GM21737 (cell line): Measurements from ENCODE around the gene PRELP.
"Not testable (repeated sequence)": the region's sequence is repeated elsewhere in the genome, so short reads cannot be mapped to it uniquely, and the experiment has no call there.

Source experiments
- ATAC-seq: cut with Tn5 transposase; IDR thresholded peaks from one replicate; pipeline ENCODE4 v1.9.1; 2021; ENCODE audit warnings: mild to moderate bottlenecking, moderate library complexity; ENCODE audit not compliant: unreplicated experiment

Gene PRELP

DNA sequence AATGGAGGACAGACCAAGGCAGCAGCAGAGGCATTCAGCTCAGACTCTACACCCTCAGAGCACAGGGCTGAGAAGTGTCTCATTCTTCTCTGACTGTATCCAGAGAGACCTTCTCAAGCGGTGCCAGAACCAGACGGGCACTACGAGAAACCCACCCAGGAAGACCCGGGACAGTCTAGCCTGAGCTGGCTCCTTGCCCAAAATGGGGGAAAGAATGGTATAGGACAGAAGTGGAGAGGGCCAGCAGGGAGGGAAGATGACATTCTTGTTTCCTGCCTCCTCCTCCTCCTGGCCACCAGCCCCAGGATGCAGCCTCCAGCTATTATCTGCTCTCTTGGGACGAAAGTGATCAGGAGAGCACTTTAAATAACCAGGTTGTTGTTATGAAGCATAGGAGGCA, 22.6 kb upstream of the PRELP start:
- ATAC-seq, result no peak

DNA sequence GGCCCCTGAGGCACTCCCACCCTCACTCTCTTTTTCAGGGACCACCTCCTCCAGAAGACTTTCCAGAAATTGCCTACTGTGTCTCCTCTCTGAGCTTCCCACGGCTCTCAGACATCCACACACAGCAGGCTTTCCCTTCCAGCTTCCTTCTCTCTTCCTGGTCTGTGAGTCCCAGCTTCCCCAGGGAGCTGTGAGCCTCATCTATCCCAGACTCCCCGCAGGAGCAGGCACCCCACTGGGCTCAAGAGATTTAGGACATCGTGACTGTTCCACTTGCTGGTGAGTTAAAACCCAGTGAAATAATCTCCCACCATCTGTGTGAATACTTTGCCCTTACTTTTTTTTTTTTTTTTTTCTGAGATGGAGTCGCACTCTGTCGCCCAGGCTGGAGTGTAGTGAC, 22.0 kb upstream of the PRELP start:
- no peak for ATAC-seq

DNA sequence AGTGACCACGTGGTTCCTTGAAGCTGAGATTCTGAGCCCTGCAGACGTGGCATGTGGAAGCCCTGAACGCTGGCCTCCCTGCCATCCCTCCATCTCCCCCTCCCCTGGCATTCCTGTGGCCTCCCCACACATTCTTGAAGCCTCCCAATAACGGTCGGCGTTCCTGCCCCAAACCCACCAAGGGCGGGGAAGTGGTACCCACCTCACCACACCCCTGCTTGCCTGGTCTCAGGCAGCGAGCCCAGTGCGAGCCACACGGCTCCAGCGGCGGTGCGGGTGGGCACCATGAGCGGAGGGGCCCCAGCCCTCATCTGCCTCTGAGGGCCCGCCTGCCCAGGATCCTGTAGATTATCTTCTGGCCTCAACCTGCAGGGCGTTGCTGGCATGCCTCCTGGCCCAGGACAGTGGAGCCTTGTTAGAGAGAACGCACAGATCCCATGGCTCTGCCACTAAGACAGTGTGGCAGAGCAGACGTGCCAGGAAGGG, 20.6 kb upstream of the PRELP start:
- no peak for ATAC-seq

DNA sequence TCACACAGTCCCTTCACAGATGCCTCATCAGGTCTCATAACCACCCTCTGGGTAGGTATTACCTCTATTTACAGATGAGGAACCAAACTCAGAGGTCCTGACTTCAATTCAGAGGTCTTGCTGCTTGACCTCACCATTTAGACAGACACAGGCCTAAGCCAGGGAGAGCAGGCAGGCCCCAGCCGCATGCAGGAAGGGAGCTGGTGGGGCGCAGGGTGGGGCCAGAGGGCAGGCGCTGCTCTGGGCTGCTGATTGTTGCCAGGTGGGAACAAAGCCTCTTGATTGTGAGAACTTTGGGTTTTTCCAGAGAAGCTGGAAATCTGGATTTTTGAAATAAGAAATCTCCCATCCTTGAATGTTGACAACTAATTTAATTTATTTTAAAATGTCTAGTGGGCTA, 19.9 kb upstream of the PRELP start:
- ATAC-seq, result no peak

DNA sequence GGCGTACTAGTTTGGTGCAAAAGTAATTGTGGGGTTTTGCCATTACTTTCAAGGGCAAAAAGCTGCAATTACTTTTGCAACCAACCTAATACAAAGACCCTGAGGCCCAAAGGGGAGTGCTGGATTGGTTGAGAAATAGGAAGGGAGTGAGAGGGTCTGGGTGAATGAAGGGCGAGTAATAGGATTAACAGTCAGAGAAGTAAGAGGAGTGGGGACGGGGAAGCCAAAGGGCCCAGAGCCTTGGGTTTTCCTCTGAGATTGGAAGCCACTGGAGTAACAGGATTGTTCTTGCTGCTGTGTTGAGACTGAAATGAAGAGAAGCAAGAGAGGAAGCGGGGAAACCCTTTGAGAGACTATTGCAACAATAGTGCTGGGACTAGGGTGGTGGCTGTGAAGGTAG, 19.0 kb upstream of the PRELP start:
- no peak for ATAC-seq

DNA sequence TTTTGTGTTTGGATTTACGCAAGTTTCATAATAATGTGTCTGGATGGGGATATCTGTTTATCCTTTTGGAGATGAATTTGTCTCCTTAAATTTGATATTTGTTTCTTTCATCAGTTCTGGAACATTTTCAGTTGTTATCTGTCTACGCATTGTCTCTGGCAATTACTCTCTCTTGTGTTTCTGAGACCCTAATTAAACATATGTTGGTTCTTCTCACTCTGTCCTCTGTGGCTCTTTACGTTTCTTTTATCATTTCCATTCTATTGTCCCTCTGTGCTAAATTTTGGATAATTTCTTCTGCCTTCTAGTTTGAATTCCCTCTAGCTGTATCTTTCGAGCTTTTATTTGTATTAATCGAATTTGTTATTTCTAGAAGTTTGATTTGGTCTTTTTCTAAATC, 17.5 kb upstream of the PRELP start:
- no peak for ATAC-seq

DNA sequence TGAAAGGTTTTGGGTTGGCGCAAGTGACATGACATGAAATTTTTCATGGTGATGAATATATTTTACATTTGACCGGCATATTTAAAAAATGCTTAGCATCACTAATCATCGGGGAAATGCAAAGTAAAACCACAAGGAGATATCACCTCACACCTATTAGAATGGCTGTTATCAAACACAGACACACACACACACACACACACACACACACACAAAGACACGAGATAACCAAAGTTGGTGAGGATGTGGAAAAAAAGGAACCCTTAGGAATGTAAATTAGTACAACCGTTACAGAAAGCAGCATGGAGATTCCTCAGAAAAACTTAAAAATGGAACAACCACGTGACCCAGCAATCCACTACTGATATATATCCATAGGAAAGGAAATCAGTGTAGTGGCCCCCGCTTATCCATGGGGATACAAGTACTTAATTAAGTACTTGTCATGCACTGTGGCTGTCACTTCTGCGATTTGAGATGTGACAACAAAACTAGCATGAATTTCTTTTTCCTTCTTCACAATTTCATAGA, 15.9 kb upstream of the PRELP start:
- ATAC-seq, result no peak

DNA sequence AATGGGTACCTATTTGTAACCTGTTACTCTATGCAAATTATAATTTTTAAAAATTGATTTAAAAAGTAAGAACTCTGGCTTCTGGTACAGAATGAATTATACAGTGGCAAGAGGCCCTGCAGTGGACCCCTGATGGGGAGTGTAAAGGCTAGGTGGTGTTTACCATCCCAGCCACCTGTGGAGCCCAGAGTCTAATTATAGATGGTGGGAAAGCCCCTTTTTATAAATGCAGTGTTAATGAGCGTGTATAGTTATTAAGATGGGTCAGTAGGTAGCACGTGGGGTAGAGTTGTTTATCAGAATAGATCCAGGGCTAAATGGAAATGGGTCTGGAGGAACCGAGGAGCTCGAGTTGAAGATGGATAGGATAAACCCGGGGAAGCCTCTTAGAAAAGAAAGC, 13.9 kb upstream of the PRELP start:
- no peak for ATAC-seq

DNA sequence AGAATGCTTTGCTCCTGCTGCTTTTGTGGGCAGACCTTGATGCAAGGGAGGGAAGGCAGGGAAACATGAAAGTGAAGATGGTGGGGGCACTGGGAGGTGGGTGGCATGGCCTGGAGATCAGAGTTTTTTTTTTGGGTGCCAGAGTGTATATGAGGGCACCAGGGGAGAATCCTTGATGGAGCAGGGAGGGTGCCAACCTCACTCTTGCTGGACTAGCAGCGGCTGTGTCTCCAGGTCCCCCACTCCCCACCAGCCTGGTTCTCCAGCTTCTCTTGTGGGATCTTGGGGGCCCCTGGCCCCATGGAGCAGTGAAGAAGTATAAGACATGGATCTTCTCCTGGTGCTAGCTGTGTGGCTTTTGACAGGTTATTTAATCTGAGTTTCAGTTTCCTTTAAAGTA, 13.5 kb upstream of the PRELP start:
- ATAC-seq, result no peak

DNA sequence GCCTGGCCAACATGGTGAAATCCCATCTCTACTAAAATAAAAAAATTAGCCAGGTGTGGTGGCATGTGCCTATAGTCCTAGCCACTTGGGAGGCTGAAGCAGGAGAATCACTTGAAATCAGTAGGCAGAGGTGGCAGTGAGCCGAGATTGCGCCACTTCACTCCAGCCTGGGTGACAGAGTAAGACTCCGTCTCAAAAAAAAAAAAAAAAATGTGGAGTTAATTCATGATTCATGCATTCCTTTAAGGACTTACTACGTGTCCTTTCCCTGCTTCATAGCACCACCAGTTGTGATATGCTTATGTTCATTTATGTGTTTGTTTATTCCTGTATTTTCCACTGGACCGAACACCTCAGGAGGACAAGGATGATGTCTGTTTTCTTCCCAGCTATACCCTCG, 12.7 kb upstream of the PRELP start:
- no peak for ATAC-seq

DNA sequence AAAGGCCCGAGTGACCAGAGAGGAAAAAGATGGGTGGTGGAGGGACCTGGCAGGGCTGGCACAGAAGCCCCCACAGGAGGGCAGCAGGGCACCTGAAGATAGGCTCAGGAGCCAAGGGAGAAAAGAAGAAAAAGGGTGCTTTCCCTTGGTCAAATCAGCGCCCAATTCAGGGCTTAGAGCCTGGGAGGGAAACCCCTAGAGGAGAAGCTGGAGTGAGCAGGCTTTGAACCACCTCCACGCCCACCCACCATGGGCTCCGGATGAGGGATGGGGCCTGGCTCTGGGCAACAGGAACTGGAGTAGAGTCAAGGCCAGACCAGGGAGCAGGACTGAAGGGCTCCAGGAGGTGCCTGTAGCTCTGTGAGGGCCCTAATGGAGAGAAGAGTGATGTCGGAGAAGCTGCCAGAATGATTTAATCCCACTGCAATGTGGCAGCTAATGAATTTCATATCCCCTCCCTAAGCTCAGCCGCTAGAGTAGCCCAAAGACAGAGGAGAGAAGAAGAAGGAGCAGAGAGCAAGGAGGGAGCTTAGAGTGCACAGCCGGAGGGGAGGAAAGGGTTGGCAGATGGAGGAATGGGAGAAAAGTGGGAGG, 12.0 kb upstream of the PRELP start:
- ATAC-seq, result no peak

DNA sequence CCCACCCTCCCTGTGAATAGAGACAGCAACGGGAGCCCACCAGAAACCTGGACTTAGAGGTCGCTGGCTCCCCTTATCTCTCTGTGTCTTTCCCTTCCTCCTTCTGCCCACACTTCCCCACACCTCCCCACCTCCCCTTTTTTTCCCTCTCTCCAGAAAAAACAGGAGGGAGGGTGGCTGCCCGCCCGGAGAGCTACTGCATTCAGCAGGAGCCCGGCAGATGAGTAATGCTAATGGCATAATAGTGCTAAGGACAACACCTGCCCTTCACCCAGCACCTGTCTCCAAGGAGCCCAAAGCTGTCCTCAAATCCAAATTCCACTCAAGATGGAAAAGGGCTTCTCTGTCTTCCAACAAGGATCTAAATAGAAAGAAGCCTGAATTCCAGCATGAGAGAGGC, 11.4 kb upstream of the PRELP start:
- ATAC-seq, result no peak

DNA sequence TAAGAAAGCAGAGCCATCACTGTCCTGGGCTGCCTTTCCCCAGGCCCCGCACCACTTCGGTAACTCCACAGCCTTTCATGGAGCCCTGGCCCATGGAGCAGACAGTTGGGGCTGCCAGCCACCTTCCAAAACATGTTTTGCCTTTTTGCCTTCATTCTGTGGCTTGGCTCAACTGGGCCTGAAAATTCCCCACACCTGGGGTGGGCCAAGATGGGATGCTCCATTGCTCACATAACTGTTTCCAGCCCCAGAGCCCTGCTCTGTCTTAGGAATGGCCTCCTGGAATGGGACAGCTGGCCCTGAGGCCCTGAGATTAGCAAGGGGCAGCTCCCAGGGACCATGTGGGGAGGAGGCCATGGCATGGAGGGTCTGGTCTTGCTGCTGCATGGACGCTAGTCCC, 10.9 kb upstream of the PRELP start:
- no peak for ATAC-seq

DNA sequence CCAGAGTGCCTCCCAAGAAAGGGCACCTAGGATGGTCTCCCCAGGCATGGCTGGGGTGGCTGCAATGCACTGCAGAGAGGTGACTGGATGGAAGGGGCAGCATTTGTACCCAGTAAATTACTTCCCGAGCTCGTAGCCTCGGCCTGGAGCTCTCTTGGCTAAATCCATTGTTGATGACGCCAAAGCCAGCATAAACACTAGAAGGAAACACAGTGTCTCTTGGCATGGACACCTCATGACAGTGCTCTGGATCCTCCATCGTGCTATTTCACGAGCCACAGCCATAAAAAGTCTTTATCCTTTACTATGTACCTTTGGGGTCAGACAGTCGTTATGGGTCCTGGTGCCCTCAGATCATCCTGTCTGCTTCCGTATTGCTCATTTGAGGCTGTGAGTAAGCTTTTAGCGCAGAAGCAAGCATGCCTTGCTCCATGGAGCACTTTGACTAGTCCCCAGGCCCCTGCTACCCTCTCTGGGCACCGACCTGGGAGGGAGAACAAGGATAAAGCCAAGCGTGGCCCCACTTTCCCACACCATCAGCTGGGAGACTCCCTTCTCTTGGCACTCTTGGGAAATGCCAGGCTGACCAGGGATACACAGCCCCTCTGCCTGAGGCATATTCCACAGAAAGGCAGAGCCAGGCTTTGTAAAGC, 10.3 kb upstream of the PRELP start:
- no peak for ATAC-seq

DNA sequence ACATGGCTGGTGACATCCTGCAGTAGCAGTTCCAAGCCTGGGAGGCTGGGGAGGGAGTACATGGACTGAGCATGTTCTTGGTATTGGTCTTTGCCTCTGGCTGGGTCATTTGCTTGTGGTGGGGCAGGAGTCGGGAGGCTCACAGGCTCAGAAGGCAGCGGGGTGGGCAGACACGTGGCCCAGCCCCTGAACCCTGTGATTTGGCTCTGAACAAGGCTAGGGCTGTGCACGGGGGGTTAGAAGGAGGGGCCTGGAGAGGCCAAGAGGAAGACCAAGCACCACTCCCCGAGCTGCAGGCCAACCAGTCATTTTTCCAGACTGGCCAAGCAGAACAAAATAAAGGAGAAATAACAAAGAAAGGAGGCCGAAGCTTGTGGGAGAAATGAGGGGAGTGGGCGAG, 9.7 kb upstream of the PRELP start:
- ATAC-seq, result no peak

DNA sequence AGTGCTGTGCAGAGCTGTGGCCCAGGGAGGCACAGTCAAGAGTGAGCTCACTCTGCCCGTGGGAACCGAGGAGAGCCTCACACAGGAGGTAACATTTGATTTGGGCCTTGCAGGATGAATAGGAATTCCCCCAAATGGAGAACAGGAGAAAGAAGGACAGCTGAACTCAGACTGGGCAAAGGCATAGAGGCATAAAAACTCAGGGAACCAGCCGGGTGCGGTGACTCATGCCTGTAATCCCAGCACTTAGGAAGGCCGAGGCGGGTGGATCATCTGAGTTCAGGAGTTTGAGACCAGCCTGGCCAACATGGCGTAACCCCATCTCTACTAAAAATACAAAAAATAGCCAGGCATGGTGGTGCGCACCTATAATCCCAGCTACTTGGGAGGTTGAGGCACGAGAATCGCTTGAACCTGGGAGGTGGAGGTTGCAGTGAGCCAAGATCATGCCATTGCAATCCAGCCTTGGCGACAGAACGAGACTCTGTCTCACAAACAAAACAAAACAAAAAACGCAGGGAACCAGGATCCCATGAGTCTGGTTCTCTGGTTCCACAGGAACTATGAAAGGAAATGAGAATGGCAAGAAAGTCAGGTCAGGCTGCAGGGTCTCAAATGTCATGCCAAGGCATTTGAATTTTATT, 8.6 kb upstream of the PRELP start:
- ATAC-seq, result not testable (repeated sequence)

DNA sequence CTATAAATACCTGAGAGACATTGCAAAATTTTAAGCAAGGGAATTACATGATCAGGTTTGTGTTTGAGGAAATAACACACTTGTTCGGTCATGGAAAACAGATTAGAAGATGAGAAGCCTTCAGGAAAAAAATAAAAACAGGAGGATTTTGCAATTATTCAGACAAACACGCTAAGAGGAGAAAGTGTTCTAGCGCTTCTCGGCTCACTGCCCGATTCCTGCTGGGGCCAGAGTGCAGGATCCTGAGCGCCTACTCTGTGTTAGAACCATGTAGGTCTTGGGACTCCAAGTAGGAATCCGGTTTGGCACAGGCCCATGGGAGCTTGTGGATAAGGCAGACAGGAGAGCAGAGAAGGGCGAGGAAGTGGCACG, 8.1 kb upstream of the PRELP start:
- no peak for ATAC-seq

DNA sequence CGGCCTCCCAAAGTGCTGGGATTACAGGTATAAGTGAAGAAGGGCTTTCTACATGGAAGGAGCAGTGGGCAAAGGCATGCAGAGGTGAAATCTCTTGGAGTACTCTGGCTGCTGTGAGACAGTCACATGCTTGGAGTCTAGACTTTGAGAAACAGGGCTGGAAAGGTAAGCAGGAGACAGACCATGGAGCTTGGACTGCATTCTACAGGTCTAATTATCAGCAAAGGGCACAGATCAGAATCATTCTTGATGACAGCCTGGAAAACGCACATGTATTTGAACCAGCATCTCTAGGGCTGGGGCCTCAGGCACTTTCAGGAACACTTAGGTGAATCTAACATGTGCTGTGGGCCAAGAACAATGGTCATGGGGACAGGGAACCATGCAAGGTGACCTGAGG, 7.3 kb upstream of the PRELP start:
- ATAC-seq, result no peak

DNA sequence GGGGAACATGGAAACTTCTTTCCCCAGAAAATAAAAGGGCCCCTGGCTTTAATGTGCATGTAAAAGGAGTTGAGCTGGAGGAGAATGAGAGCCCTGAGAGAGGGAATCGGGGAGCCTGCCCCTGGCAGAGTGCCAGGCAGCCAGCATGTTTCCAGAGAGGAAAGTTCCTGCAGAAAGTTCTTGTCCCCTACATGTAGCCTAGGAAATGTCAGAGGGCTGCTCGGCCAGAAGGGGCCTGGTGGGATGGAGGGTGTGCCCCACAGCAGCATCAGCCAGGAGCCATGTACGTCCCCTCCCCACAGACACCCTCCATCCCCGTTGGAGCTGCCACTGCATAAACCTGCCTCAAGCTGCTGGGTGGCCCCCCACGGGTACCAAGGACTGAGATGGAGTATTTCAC, 5.4 kb upstream of the PRELP start:
- ATAC-seq, result no peak

DNA sequence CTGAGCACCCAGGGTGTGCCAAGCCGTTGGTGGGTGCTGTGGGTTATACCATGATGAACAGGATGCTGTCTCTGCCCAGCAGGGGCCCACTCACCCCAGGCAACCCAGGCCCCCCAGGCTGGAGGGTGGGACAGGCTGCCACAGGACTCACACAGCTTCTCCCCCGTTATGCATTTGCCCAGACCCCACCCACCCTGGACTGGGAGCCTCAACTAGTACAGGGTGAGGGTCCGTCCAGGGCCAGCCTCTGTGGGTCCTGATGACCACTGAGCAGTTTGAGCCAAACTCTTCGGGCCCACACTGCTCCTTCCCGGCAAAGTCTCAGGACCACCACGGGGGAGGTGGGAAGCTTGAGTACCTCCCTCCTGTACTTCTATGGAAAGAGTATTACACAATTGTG, 3.8 kb upstream of the PRELP start:
- no peak for ATAC-seq

DNA sequence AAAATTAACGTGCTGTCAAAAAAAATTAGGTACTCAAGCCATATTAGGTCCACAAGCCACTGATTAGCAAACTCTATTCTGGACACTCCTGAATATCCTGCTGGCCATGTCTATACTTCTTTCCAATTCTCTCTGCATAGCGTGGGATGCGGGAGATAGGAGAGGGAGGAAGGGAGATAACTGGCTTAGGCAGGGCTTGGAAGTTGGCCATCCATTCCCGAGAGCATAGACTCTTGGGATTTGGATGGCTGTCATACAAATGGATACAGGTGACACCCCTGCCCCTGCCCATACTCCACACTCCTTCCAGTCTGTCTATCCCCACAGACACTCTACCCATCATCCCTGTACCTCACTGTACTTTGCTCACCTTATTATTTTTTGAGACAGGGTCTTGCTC, 2.3 kb upstream of the PRELP start:
- ATAC-seq, result no peak

DNA sequence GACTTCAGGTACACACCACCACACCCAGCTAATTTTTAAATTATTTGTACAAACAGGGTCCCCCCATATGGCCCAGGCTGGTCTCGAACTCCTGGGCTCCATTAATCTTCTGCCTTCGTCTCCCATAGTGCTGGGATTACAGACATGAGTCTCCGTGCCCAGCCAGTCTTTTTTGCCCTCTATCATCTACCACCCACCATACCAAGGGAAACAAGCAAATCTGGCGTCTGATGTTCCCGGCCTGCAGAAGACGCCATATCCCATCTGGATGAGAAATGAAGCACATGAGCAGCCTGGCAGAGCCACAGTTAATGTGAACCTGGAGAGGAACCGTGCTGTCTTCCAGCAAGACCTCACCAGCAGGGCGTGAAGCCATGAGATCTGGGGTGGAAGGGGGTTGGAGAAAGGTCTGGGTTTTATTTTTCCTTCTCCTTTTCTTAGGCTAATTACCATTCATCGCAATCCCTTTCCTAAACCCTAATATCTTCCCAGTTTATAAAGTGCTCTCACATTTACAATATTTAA, 1.8 kb upstream of the PRELP start:
- no peak for ATAC-seq
